ENCODE data around the gene ARAP3.
"Not testable (repeated sequence)": the region's sequence is repeated elsewhere in the genome, so short reads cannot be mapped to it uniquely, and the experiment has no call there.

DNA sequence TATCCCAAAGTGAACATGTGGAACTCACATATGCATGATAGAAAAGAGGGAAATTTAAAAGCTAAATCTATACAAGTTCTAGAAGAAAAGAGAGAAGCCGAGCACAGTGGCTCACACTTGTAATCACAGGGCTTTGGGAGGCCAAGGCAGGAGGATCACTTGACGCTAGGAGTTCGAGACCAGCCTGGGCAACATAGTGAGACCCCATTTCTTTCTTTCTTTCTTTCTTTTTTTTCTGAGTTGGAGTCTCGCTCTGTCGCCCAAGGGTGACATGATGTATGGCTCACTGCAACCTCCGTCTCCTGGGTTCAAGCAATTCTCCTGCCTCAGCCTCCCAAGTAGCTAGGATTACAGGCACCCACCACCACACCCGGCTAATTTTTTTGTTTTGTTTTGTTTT lies 72.1 kb downstream of the ARAP3 start:
- not testable (repeated sequence) for TF ChIP-seq RAD21 (conservative IDR thresholded peaks at IDR 0.05); SMC3 (conservative IDR thresholded peaks at IDR 0.05; ENCODE audit: poor library complexity); EZH2 (IDR thresholded peaks at IDR 0.05; ENCODE audit: borderline replicate concordance, insufficient read depth, low read length, poor library complexity, severe bottlenecking)
- TF ChIP-seq, protein P1, sequence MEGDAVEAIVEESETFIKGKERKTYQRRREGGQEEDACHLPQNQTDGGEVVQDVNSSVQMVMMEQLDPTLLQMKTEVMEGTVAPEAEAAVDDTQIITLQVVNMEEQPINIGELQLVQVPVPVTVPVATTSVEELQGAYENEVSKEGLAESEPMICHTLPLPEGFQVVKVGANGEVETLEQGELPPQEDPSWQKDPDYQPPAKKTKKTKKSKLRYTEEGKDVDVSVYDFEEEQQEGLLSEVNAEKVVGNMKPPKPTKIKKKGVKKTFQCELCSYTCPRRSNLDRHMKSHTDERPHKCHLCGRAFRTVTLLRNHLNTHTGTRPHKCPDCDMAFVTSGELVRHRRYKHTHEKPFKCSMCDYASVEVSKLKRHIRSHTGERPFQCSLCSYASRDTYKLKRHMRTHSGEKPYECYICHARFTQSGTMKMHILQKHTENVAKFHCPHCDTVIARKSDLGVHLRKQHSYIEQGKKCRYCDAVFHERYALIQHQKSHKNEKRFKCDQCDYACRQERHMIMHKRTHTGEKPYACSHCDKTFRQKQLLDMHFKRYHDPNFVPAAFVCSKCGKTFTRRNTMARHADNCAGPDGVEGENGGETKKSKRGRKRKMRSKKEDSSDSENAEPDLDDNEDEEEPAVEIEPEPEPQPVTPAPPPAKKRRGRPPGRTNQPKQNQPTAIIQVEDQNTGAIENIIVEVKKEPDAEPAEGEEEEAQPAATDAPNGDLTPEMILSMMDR (IDR thresholded peaks at IDR 0.05; ENCODE audit: poor library complexity, severe bottlenecking), result not testable (repeated sequence)
